ENCODE results near the gene SPSB3. TPM values are rescaled to one million over a fixed set of nuclear protein-coding genes. Genes with fewer than 3 reads are reported as not detected.
"Not testable (repeated sequence)": the region's sequence is repeated elsewhere in the genome, so short reads cannot be mapped to it uniquely, and the experiment has no call there.

Gene SPSB3
- total RNA-seq, 1 experiment from 2014 or later, result 43.3 TPM

DNA sequence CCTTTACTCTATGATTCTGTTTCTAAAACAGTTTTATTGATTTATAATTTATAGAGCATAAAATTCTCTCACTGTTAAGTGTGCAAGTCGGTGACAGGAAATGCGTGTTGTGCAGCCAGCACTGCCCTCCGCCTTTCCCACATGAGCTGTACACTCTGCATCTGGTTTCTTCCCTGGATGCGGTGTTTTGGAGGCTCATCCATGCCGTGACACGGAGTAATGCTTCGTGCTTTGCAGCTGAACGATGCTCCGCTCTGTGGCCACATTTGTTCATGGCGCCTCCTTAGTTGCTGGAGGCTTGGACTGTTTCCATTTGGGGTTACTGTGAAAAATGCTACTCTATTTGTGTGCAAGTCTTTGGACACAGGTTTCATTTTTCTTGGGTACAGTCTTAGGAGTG lies 18.3 kb upstream of the SPSB3 start:
- no peaks in the 10 kb centered on the region for H3K36me3 ChIP-seq (replicated peaks; ENCODE audit: control insufficient read depth, insufficient read depth, low read length)
- DNase-seq, result no peak
- H3K4me3 ChIP-seq (ENCODE audit: insufficient read depth, low read depth, low read length), result no peak overlapping the region
- H3K27me3 ChIP-seq (ENCODE audit: control insufficient read depth, insufficient read depth, low read length), result no peaks in the 10 kb centered on the region

DNA sequence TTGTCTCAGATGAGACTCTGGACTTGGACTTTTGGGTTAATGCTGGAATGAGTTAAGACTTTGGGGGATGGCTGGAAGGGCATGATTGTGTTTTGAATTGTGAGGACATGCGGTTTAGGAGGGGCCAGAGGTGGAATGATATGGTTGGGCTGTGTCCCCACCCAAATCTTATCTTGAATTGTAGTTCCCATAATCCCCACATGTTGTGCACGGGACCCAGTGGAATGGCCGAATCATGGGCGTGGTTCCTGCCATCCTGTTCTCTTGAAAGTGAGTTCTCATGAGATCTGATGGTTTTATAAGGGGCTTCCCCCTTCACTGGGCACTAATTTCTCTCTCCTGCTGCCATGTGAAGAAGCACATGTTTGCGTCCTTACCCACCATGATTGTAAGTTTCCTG lies 16.9 kb upstream of the SPSB3 start:
- DNase-seq; H3K27me3 ChIP-seq (ENCODE audit: control insufficient read depth, insufficient read depth, low read length); H3K36me3 ChIP-seq (replicated peaks; ENCODE audit: control insufficient read depth, insufficient read depth, low read length); H3K4me3 ChIP-seq (ENCODE audit: insufficient read depth, low read depth, low read length): not testable (repeated sequence)

DNA sequence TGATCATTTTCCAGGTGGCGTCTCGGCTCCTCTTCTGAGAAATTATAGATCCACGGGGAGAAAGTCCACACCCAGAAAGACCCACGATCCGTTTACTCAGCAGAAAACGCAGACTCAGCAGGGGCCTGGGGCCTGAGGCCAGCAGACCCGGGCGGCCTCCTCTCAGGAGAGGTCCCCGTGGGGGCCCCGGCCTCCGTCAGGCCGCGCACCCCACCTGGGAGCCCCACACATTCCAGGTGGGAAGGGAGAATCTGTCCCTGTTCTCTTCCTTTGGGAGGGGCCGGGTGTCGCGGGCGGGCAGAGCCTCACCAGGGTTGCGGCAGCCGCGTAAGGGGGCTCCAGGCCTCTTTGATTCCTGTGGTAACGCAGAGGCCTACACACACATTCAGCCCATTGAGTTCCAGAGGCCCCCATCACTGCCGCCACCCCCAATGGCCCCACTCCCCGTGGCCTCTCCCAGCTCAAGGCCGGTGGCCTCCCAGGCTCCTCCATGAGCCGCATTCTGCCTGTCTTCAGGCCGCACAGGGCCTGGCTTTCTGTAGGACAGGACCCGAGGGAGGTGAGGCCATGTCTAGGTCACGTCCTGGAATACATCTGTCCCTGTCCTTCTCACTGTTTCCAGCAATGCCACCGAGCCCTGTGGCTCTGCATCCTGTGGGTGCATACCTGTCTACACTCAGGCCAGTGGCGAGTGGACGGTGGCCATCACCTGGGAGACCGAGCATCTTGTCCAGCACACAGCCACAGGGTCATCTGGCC lies 12.7 kb upstream of the SPSB3 start:
- DNase-seq, result peak; percentile 56

DNA sequence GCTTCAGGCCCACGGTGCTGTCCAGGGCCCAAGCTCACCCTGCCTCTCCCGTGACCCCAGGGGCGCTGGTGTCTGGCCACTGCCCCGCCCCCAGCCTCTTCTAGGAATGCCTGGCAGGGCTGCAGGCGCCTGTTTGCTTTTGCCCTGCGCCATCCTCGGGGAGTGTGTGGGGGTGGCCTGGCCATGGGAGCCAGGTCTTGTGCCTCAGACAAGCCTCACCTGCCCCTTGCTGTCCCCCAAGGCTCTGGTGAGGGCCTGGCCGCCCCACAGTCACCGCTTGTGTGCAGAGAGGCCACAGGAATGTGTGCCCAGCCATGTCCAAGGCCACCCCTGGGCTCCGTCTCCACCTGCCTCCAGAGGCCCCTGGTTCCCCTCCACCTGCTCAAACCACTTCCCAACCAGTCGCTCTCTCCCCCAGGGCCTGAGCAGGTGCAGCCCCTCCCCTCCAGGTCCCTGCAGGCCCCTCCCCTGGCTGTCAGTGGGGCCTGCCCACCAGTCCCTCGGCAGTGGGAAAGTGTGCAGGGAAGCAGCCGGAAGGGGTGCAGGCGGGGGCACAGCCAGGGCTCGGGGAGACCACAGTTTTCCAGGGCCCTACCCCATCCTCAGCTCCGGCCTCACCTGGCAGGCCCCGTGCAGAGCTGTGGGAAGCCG lies 12.0 kb upstream of the SPSB3 start:
- peak; percentile 74 for DNase-seq
- Histone ChIP-seq H3K4me3 (ENCODE audit: insufficient read depth, low read depth, low read length) (no peak overlapping the region), H3K27me3 (ENCODE audit: control insufficient read depth, insufficient read depth, low read length) (no peaks in the 10 kb centered on the region), H3K36me3 (replicated peaks; ENCODE audit: control insufficient read depth, insufficient read depth, low read length) (no peaks in the 10 kb centered on the region)

More for the DNA sequence above, 12.7 kb upstream of the SPSB3 start:
- no peak overlapping the region for H3K4me3 ChIP-seq (ENCODE audit: insufficient read depth, low read depth, low read length)
- no peaks in the 10 kb centered on the region for H3K27me3 ChIP-seq (ENCODE audit: control insufficient read depth, insufficient read depth, low read length)
- no peaks in the 10 kb centered on the region for H3K36me3 ChIP-seq (replicated peaks; ENCODE audit: control insufficient read depth, insufficient read depth, low read length)

DNA sequence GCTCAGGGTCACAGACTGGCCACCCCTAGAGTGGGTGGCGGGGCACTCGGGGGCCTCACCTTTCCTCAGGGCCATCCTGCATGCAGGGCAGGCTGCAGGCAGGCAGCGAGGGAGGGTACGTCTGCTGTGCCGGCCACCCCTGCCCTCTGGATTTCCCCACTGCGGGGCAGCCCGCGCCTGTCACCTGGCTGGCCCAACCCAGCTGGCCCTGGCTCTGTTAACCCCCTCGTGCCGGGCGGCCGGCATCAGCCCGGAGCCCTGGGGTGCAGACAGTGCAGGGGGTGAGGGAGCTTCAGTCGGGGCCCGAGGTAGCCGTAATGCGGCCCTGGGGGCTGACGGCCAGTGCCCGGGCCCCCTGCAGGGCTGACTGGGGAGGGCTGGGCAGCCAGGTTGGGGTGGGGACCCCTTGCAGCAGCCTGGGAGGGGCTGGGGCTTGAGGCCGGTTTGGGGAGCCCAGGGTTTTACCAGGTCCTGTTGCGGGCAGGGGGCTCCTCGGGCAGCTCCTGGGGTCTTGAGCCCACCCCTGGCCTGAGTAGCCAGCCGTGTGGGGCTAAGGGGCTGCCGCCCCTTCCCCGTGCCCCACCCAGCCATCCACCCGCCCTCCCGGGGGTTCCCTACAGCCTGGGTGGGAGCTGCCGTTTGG lies 11.3 kb upstream of the SPSB3 start, which contains the start of gene IGFALS:
IGFALS (minus strand) TSS at position 128 of the 643 bp plus-strand sequence; CDS start at position 75, 53 bp downstream.
- no peak within 1 kb of the TSS for H3K4me3 ChIP-seq (ENCODE audit: insufficient read depth, low read depth, low read length)
- no peaks in the 10 kb centered on the region; the same call in 1 of the 2 replicates for H3K36me3 ChIP-seq (replicated peaks; ENCODE audit: control insufficient read depth, insufficient read depth, low read length)
- peak; percentile 73 for DNase-seq
- no peaks in the 10 kb centered on the region for H3K27me3 ChIP-seq (ENCODE audit: control insufficient read depth, insufficient read depth, low read length)

DNA sequence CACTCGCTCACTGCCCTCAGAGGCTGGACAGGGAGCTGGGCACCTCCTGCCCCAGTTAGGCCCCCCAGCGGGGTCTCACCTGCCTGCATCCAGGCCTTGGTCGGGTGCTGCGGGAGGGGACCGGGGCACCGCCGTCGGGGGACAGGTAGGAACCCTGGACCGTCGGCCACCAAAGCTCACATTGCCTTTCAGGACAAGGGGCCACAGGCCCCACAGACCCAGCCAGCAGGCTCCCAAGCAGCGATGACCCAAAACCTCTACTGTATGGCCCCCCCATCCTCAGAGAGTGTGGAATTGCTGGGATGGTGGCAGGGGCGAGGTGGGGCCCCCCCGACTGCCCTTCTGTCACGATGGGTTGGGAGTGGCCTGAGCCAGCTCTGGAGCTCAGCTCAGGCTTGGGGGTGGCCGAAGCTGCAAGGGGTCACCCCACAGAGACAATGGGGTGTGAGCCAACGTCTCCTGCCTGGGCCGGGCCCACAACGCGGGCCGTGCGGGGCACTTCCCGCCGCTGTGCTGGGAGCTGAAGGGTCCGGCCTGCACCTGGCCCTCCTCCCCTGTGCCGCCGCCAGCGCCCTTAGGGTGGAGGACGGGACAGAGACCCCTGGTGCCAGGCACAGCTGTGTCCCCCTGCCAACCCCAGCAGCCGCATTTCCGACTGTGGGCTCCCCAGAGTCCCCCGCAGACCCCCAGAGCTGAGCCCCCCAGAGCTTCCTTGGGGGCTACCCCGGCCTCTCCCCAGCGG lies 10.6 kb upstream of the SPSB3 start:
- H3K4me3 ChIP-seq (ENCODE audit: insufficient read depth, low read depth, low read length), result no peak overlapping the region
- H3K36me3 ChIP-seq (replicated peaks; ENCODE audit: control insufficient read depth, insufficient read depth, low read length), result no peaks in the 10 kb centered on the region; the same call in 1 of the 2 replicates
- peak; percentile 58 for DNase-seq
- H3K27me3 ChIP-seq (ENCODE audit: control insufficient read depth, insufficient read depth, low read length), result no peaks in the 10 kb centered on the region

DNA sequence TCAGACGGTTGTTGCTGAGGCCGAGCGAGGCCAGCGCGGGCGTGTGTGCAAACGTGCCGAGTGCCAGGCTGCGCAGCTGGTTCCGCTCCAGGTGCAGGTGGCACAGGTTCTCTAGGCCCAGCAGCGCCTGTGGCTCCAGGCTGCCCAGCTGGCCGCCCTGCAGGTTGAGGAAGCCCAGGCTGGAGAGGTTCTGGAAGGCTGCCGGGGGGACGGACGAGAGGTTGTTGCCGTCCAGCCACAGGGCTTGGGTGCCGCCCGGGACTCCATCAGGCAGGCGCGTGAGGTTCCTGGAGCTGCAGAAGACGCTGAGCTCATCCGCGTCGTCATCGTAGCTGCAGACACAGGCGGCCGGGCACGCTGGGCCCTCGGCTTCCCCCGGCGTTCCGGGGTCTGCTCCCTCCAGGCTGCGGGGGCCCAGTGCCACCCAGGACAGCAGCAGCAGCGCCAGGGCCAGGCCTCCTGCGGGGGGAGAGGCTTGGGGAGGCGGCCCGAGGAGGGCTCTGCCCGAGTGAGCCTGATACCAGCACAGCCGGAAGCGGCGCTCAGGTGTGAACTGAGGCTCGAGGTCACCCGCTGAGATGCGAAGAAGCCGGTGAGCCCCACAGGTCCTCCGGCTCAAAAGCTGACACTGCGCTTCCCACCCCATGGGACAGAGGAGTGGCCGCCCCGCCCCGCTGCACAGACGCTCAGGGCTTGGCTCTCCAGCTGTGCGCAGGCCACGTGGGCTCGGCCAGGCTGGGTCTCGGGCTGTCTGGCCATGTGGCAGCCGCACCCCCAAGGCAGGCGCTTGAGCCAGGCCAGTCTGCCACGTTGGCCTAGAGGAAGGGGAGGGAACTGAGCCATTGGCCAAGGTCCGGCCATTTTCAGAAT lies 9.8 kb upstream of the SPSB3 start:
- peak; percentile 63 for DNase-seq
- no peaks in the 10 kb centered on the region; the same call in 1 of the 2 replicates for H3K36me3 ChIP-seq (replicated peaks; ENCODE audit: control insufficient read depth, insufficient read depth, low read length)
- H3K4me3 ChIP-seq (ENCODE audit: insufficient read depth, low read depth, low read length), result no peak overlapping the region
- H3K27me3 ChIP-seq (ENCODE audit: control insufficient read depth, insufficient read depth, low read length), result no peaks in the 10 kb centered on the region

DNA sequence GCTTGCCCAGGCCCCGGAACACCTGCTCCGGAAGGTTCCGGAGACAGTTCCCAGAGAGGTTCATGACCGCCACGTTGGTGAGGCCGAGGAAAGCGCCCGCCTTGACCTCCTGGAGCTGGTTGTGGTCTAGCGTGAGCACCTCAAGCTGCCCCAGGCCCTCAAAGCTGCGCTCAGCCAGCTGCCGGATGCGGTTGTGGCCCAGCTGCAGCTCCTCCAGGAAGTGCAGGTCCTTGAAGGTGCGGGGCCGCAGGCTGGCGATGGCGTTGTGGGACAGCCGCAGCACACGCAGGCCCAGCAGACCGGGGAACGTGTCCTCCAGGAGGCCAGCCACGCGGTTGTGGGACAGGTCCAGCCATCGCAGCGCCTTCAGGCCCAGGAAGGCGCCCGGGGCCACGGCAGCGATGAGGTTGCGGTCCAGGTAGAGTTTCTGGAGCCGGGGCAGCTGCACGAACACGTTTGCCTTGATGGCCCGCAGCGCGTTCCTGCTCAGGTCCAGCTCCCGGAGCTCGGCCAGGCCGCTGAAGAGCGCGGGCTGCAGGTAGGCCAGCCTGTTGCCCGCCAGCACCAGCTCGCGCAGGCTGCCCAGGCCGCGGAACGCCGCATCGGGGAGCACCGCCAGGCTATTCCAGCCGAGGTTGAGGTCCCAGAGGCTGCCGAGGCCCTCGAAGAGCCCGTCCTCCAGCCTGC lies 9.0 kb upstream of the SPSB3 start:
- Histone ChIP-seq H3K27me3 (ENCODE audit: control insufficient read depth, insufficient read depth, low read length) (no peaks in the 10 kb centered on the region), H3K36me3 (replicated peaks; ENCODE audit: control insufficient read depth, insufficient read depth, low read length) (no peaks in the 10 kb centered on the region; the same call in none of the 2 replicates), H3K4me3 (ENCODE audit: insufficient read depth, low read depth, low read length) (no peak overlapping the region)
- peak; percentile 59 for DNase-seq

DNA sequence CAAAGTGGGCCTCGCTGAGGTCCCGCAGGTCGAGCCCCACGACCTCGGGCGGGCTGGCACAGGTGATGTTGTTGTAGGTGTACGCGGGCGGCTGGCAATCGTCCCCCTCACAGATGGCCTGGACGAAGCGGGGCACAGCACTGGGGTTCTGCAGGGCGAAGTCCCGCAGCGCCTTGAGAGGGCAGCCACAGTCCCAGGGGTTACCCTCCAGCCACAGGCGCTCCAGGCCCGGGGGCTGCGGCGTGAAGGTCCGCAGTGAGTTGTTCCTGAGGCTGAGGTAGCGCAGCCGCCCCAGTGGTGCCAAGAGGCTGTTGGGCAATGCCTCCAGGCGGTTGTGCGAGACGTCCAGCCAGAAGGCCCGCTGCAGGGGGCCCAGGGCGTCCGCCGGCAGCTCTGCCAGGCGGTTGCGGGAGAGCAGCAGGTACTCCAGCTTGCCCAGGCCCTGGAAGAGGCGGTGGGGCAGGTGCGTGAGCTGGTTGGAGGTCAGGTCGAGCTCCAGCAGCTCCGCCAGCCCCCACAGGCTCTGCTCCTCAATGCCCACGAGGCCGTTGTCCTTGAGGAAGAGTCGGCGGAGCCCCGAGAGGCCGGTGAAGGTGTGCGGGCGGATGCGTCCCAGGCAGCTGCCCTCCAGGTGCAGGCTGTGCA lies 8.4 kb upstream of the SPSB3 start:
- Histone ChIP-seq H3K36me3 (replicated peaks; ENCODE audit: control insufficient read depth, insufficient read depth, low read length) (no peaks in the 10 kb centered on the region; the same call in none of the 2 replicates), H3K4me3 (ENCODE audit: insufficient read depth, low read depth, low read length) (no peak overlapping the region), H3K27me3 (ENCODE audit: control insufficient read depth, insufficient read depth, low read length) (no peaks in the 10 kb centered on the region)
- DNase-seq, result peak; percentile 43

DNA sequence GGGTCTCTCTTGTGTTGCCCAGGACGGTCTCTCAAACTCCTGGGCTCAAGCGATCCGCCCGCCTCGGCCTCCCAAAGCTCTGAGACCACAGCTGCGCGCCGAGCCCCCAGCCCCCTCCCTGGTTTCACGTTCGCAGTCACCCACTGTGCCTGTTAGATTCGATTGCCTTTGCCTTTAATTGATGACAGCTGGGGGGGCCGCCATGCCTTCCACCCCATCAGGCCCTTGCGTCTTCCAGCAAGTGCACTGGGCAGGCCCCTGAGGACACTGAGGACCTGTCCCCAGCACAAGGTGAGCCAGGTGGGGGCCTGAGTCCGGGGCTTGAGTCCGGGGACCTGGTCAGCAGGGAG lies 7.9 kb upstream of the SPSB3 start:
- Histone ChIP-seq H3K27me3 (ENCODE audit: control insufficient read depth, insufficient read depth, low read length) (no peaks in the 10 kb centered on the region), H3K36me3 (replicated peaks; ENCODE audit: control insufficient read depth, insufficient read depth, low read length) (no peaks in the 10 kb centered on the region; the same call in none of the 2 replicates), H3K4me3 (ENCODE audit: insufficient read depth, low read depth, low read length) (no peak overlapping the region)
- DNase-seq, result no peak

DNA sequence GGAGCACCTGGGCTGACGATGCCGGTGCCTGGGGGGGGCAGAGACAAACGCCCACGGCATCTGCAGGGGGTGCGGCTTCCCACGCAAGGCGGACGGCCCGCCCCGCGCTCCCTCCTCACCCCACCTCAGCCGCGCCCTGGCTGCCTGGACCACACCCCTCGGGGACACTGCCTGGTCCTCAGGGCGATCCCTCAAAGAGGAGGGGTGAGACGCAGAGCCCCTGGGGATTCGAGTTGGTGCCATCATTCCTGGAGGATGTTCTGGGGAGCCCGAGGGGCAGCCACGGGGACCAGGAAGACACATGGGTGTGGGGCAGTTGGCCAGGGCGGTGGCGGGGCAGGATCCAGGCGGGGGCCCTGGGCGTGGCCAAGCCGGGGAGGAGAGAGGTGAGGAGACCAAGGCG lies 7.3 kb upstream of the SPSB3 start:
- no peak overlapping the region for H3K4me3 ChIP-seq (ENCODE audit: insufficient read depth, low read depth, low read length)
- peak; percentile 51 for DNase-seq
- no peaks in the 10 kb centered on the region for H3K27me3 ChIP-seq (ENCODE audit: control insufficient read depth, insufficient read depth, low read length)
- no peaks in the 10 kb centered on the region; the same call in none of the 2 replicates for H3K36me3 ChIP-seq (replicated peaks; ENCODE audit: control insufficient read depth, insufficient read depth, low read length)

DNA sequence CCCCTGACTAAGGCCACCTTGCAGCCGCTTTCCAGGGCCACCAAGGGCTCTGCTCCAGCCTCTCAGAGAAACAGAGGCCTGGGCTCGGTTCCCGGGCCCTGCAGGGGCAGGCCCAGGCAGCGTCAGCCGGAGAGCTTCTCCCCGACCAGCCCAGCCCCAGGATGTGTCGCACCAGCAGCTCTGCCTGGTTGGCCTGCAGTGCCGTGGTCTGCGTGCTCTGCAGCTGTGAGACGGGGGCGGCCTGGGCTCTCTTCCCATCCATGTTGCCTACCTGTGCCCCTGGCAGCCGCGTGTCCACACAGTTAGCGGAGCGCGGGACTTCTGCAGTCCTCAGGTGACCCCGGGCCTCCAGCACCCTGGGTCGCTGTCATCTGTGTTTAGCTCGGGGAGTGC lies 6.3 kb upstream of the SPSB3 start:
- Histone ChIP-seq H3K4me3 (ENCODE audit: insufficient read depth, low read depth, low read length) (no peak overlapping the region), H3K36me3 (replicated peaks; ENCODE audit: control insufficient read depth, insufficient read depth, low read length) (no peaks in the 10 kb centered on the region; the same call in none of the 2 replicates), H3K27me3 (ENCODE audit: control insufficient read depth, insufficient read depth, low read length) (no peaks in the 10 kb centered on the region)
- peak; percentile 36 for DNase-seq
